ENCODE data around the gene MRTFB.
A peak's percentile ranks its signal among the peaks of the same experiment; 100 is the strongest.

The MRTFB gene

GRCh38 chr16:14128097-14128496, 57.0 kb downstream of the MRTFB start:
- TF ChIP-seq CTCF (IDR thresholded peaks at IDR 0.05; ENCODE audit: borderline replicate concordance, control extremely low read depth, extremely low read depth, insufficient read depth, missing control alignments), result no peak
- in situ Hi-C loops (cut with MboI; ENCODE audit: low sequenced_read_pairs, unreplicated experiment), result no loop called here
- DNase-seq (ENCODE audit: low spot score), result no peak

- in situ Hi-C loops (cut with MboI; ENCODE audit: low sequenced_read_pairs, unreplicated experiment), result no loop called here
- no peak for DNase-seq (ENCODE audit: low spot score)
- TF ChIP-seq CTCF (IDR thresholded peaks at IDR 0.05; ENCODE audit: borderline replicate concordance, control extremely low read depth, extremely low read depth, insufficient read depth, missing control alignments), result no peak
Measured at GRCh38 chr16:14129502-14129901, 58.4 kb downstream of the MRTFB start.

- in situ Hi-C loops (cut with MboI; ENCODE audit: low sequenced_read_pairs, unreplicated experiment), result no loop called here
- no peak for TF ChIP-seq CTCF (IDR thresholded peaks at IDR 0.05; ENCODE audit: borderline replicate concordance, control extremely low read depth, extremely low read depth, insufficient read depth, missing control alignments)
Measured at GRCh38 chr16:14131774-14132695, 60.9 kb downstream of the MRTFB start.

GRCh38 chr16:14132696-14133048, 61.6 kb downstream of the MRTFB start:
- in situ Hi-C loops (cut with MboI; ENCODE audit: low sequenced_read_pairs, unreplicated experiment), result no loop called here
- DNase-seq (ENCODE audit: low spot score), result peak; percentile 24
- TF ChIP-seq CTCF (IDR thresholded peaks at IDR 0.05; ENCODE audit: borderline replicate concordance, control extremely low read depth, extremely low read depth, insufficient read depth, missing control alignments), result no peak

More at GRCh38 chr16:14131774-14132695, 60.9 kb downstream of the MRTFB start:
- no peak for DNase-seq (ENCODE audit: low spot score)

GRCh38 chr16:14133907-14134306, 62.8 kb downstream of the MRTFB start:
- in situ Hi-C loops (cut with MboI; ENCODE audit: low sequenced_read_pairs, unreplicated experiment), result no loop called here
- no peak for DNase-seq (ENCODE audit: low spot score)
- TF ChIP-seq CTCF (IDR thresholded peaks at IDR 0.05; ENCODE audit: borderline replicate concordance, control extremely low read depth, extremely low read depth, insufficient read depth, missing control alignments), result no peak

GRCh38 chr16:14135704-14136103, 64.6 kb downstream of the MRTFB start:
- TF ChIP-seq CTCF (IDR thresholded peaks at IDR 0.05; ENCODE audit: borderline replicate concordance, control extremely low read depth, extremely low read depth, insufficient read depth, missing control alignments), result no peak
- DNase-seq (ENCODE audit: low spot score), result no peak
- in situ Hi-C loops (cut with MboI; ENCODE audit: low sequenced_read_pairs, unreplicated experiment), result no loop called here
